ENCODE results near the gene PAXX. TPM values are rescaled to one million over a fixed set of nuclear protein-coding genes. Genes with fewer than 3 reads are reported as not detected.
A peak's percentile ranks its signal among the peaks of the same experiment; 100 is the strongest.

The PAXX gene
- total RNA-seq, 1 donor from 2014 or later, result 70.1 TPM

GRCh38 chr9:137034039-137034708 lies 42.0 kb downstream of the PAXX start:
- DNase-seq (ENCODE audit: low read depth), result no peak
- TF ChIP-seq CTCF (conservative IDR thresholded peaks at IDR 0.05; ENCODE audit: low read depth, low read length), result no peak
- H3K4me3 ChIP-seq (ENCODE audit: low read depth, low read length), result no peak overlapping the region

- TF ChIP-seq CTCF (conservative IDR thresholded peaks at IDR 0.05; ENCODE audit: low read depth, low read length), result peak; percentile 92
- no peak for DNase-seq (ENCODE audit: low read depth)
- H3K4me3 ChIP-seq (ENCODE audit: low read depth, low read length), result no peak overlapping the region
Observed at GRCh38 chr9:137034709-137035506, 42.7 kb downstream of the PAXX start.

- no peak for DNase-seq (ENCODE audit: low read depth)
- TF ChIP-seq CTCF (conservative IDR thresholded peaks at IDR 0.05; ENCODE audit: low read depth, low read length), result no peak
- H3K4me3 ChIP-seq (ENCODE audit: low read depth, low read length), result no peak overlapping the region
Observed at GRCh38 chr9:137035507-137035834, 43.2 kb downstream of the PAXX start.

GRCh38 chr9:137035937-137036336 lies 43.7 kb downstream of the PAXX start:
- DNase-seq (ENCODE audit: low read depth), result no peak
- no peak for TF ChIP-seq CTCF (conservative IDR thresholded peaks at IDR 0.05; ENCODE audit: low read depth, low read length)
- H3K4me3 ChIP-seq (ENCODE audit: low read depth, low read length), result no peak overlapping the region

GRCh38 chr9:137037035-137037434 lies 44.8 kb downstream of the PAXX start:
- no peak for TF ChIP-seq CTCF (conservative IDR thresholded peaks at IDR 0.05; ENCODE audit: low read depth, low read length)

GRCh38 chr9:137037483-137037882 lies 45.3 kb downstream of the PAXX start:
- no peak for DNase-seq (ENCODE audit: low read depth)
- H3K4me3 ChIP-seq (ENCODE audit: low read depth, low read length), result no peak overlapping the region
- TF ChIP-seq CTCF (conservative IDR thresholded peaks at IDR 0.05; ENCODE audit: low read depth, low read length), result no peak

More at GRCh38 chr9:137037035-137037434, 44.8 kb downstream of the PAXX start:
- H3K4me3 ChIP-seq (ENCODE audit: low read depth, low read length), result no peak overlapping the region
- DNase-seq (ENCODE audit: low read depth), result no peak

Measured in epithelial cell of proximal tubule (primary cell).